Colonic mucosa (tissue), 4 donors: Measurements from ENCODE around the gene MTA3. TPM values are rescaled to one million over a fixed set of nuclear protein-coding genes. Genes with fewer than 3 reads are reported as not detected.

Experiments used
- DNase-seq: peaks from one replicate; pipeline ENCODE4 v3.0.0-alpha.2; 2020
- H3K27ac ChIP-seq: fragments of 200-600 bp; one replicate; pipeline ENCODE4 v1.8.0; 2021
- H3K27me3 ChIP-seq: fragments of 200-600 bp; one replicate; pipeline ENCODE4 v1.8.0; 2021
- H3K36me3 ChIP-seq: fragments of 200-600 bp; one replicate; pipeline ENCODE4 v1.8.0; 2021
- H3K4me1 ChIP-seq: fragments of 200-600 bp; one replicate; pipeline ENCODE4 v1.8.0; 2021; ENCODE audit warnings: mild to moderate bottlenecking
- H3K4me3 ChIP-seq: fragments of 200-600 bp; one replicate; pipeline ENCODE4 v1.8.0; 2021
- H3K9ac ChIP-seq, 2 donors: one replicate each; pipeline ENCODE4 v1.7.0; 2013; ENCODE audit warnings: control low read depth in 2 of 2, low read depth in 2 of 2, low read length in 2 of 2
- H3K9me3 ChIP-seq: fragments of 200-600 bp; one replicate; pipeline ENCODE4 v1.8.0; 2021
- intact Hi-C: fragments of 100-400 bp; cut with DNase I; formaldehyde crosslinking; loops from one replicate; pipeline ENCODE4 v1.14.1; 2022
- total RNA-seq, 2 donors: library from RNA; stranded (reverse); fragmentation: NEBNext Ultra II Directional in 1 of 2; extraction: Animal tissue kit (Norgen Biotek cat#: 25700) in 1 of 2; gene quantifications; one replicate each; pipeline ENCODE4 v1.2.1, GENCODE V29; 2021
- TF ChIP-seq, protein P1 (sequence below): fragments of 200-600 bp; IDR thresholded peaks from one replicate; pipeline ENCODE4 v1.8.0; 2022; ENCODE audit warnings: antibody characterized with exemption, mild to moderate bottlenecking
- donor health status: healthy.
- donor health status: DM: no; HTN: no; CAD: no.
- donor health status: DM: no; HTN: no; CAD: no.

Gene MTA3
- total RNA-seq, 2 donors from 2014 or later: 41.4 to 46.2 TPM

DNA sequence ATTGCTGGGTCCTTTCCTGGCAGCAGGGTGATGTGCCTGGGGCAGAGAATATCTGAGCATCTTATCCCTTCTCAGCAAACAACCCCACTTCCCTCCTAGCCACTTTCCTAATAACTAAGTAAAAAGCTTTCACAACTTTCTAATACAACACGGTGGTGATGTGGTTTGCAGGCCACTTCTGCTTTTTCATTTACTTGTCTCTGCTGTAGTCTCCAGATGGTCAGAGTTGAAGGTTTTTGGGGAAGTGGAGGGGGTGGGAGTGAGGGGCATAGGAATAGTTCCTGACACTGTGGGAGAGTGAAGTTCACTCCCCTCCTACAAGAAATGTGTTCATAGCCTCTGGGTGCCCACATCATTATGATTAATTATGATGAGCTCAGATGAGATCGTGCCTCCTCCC is 183.9 kb downstream of the MTA3 start:
- Histone ChIP-seq H3K4me3 (no peak overlapping the region), H3K4me1 (no peaks in the 10 kb centered on the region), H3K27ac (no peak overlapping the region), H3K27me3 (no peaks in the 10 kb centered on the region), H3K9ac (no peak overlapping the region), H3K9me3 (no peaks in the 10 kb centered on the region), H3K36me3 (no peaks in the 10 kb centered on the region)
- DNase-seq: no peak
- intact Hi-C loops: no loop called here
- TF ChIP-seq, protein P1, sequence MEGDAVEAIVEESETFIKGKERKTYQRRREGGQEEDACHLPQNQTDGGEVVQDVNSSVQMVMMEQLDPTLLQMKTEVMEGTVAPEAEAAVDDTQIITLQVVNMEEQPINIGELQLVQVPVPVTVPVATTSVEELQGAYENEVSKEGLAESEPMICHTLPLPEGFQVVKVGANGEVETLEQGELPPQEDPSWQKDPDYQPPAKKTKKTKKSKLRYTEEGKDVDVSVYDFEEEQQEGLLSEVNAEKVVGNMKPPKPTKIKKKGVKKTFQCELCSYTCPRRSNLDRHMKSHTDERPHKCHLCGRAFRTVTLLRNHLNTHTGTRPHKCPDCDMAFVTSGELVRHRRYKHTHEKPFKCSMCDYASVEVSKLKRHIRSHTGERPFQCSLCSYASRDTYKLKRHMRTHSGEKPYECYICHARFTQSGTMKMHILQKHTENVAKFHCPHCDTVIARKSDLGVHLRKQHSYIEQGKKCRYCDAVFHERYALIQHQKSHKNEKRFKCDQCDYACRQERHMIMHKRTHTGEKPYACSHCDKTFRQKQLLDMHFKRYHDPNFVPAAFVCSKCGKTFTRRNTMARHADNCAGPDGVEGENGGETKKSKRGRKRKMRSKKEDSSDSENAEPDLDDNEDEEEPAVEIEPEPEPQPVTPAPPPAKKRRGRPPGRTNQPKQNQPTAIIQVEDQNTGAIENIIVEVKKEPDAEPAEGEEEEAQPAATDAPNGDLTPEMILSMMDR: no peak

DNA sequence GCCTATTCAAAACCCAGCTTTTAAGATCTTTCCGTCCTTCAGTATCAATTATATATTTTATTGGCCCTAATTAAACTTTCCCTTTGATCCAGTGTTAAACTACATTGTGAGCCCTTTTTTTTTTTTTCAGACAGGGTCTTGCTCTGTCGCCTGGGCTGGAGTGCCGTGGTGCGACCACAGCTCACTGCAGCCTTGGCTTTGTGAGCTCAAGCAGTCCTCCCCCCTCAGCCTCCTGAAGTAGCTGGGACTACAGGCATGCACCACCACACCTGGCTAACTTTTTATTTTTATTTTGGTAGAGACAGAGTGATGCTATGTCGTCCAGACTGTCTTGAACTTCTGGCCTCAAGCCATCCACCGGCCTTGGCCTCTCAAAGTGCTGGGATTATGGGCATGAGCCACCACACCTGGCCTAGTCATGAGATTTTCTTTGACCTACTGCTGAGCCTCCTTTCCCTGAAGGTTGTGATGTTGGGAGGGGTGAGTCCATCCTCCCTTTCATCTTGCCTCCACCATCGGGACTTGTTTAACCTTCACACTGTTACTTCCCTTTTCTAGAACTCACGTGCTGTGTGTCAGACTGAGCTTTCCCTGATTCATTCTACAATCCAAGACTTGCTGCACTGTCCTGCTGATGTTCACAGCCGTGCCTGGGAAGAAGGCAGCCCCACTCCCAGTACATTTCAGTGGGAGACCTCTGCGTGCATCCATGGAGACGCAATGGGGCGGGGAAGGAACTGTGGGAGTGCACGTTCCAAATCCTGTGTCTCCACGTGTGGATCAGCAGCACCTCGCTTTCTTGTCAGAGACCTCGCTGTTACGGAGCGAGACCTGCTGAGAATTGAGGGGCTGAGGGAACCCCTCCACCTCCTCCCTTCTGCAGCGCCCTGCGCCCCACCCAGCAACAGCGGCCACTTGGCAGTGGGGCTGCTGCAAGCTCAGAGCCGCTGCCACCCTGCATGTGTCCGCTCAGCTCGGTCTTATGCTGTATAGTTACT is 184.7 kb downstream of the MTA3 start:
- no peak overlapping the region for H3K27ac ChIP-seq
- H3K9me3 ChIP-seq: no peaks in the 10 kb centered on the region
- intact Hi-C loops: no loop called here
- H3K27me3 ChIP-seq: no peaks in the 10 kb centered on the region
- no peak for DNase-seq
- H3K9ac ChIP-seq: no peak overlapping the region
- H3K36me3 ChIP-seq: no peaks in the 10 kb centered on the region
- H3K4me1 ChIP-seq: no peaks in the 10 kb centered on the region
- TF ChIP-seq, protein P1: no peak
- no peak overlapping the region for H3K4me3 ChIP-seq

DNA sequence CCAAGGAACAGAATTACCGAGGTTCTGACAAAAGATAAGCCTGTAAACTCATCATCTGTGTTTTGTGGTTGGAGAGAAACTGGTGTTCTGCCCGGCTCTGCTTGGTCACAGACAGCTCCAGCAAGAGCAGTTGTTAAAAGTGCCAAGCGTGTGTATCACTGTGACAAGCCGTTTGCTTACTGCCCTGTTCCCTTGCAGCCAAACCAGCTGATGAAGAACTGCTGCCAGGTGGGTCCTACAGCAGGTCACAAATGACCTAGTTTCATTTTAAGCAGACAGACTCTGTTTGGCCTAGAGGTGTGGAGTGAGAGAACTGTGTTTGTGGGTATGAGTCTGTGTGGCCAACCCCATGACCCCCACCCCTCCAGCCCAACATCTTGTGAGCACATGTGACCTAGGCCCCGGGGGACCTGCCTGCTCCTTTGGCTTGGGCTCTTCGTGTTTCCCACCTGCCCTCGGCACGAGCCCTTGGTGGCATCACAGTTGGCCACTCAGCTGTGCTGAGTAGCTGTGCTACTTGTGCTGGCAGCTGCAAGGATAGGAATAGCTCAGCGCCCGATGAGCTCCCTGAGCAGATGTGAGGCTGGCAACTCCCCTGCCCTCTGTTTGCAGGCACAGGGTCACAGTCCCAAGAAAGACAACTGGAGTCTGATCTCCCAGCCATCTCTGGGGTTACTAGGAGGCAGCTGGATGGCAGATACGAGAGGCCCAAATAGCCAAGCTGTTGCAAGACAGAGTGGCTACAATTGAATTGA is 185.8 kb downstream of the MTA3 start:
- Histone ChIP-seq H3K9me3 (no peaks in the 10 kb centered on the region), H3K27ac (no peak overlapping the region), H3K4me1 (no peaks in the 10 kb centered on the region), H3K36me3 (no peaks in the 10 kb centered on the region), H3K9ac (no peak overlapping the region), H3K27me3 (no peaks in the 10 kb centered on the region), H3K4me3 (no peak overlapping the region)
- intact Hi-C loops: no loop called here
- TF ChIP-seq, protein P1: no peak
- DNase-seq: no peak

DNA sequence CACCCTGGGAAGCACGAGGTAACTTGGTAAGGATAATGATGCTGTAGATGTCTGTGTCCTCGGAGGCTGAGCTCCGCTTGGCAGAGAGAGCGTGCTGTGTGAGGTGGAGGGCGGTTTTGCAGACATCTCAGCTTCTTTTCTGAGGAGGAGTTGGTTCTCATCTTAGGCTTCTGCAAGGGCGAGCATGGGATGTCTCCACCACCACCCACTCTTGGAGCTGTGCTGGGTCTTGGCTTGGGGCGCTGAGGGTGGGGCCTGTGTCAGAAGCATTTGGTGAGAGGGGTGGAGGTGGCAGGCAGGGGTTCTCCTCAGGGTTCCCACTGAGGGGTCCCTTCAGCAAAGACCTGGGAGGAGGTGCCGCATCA is 186.3 kb downstream of the MTA3 start:
- DNase-seq: no peak
- TF ChIP-seq, protein P1: no peak
- Histone ChIP-seq H3K9ac (no peak overlapping the region), H3K4me3 (no peak overlapping the region), H3K27me3 (no peaks in the 10 kb centered on the region), H3K4me1 (no peaks in the 10 kb centered on the region), H3K9me3 (no peaks in the 10 kb centered on the region), H3K36me3 (no peaks in the 10 kb centered on the region), H3K27ac (no peak overlapping the region)
- intact Hi-C loops: no loop called here

DNA sequence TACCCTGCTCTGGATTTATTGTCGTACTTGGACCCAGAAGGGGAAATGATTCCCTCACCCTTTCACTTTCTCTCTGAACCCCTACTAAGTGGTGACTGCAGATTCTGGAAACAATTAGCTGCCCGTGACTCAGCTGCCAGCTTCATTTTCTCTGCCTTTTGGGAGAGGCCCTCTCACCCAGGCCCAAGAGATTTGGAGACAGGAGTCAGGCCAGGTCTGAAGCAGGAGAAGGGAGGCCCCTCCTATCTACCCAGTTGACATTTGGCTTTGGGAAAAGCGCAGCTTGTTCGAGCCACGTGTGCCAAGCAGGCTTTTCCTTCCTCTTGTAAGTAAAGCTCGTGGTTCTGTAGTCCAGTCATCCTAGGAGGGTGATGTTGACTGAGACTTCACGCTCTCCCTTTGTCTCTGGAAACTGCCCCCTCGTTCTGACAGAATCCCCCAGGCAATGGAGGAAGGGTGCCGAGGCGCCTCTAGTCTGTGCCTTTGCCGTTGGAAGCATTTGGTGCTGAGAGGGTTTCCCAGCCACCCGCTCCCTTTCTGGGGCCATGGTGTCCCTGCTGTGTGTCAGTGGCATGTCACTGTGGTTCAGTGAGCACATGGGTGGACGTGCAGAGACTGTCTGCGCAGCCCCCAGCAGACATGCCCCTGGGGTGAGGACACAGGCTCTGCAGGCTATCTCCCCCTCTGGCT is 186.9 kb downstream of the MTA3 start:
- TF ChIP-seq, protein P1: no peak
- Histone ChIP-seq H3K27ac (no peak overlapping the region), H3K9ac (no peak overlapping the region), H3K27me3 (no peaks in the 10 kb centered on the region), H3K9me3 (no peaks in the 10 kb centered on the region), H3K4me1 (no peaks in the 10 kb centered on the region), H3K36me3 (no peaks in the 10 kb centered on the region), H3K4me3 (no peak overlapping the region)
- DNase-seq: no peak
- intact Hi-C loops: no loop called here
